ENCODE measurements around the gene SYNDIG1. TPM values are rescaled to one million over a fixed set of nuclear protein-coding genes. Genes with fewer than 3 reads are reported as not detected.

The SYNDIG1 gene
- polyA plus RNA-seq, 1 donor, result 4.1 TPM

DNA sequence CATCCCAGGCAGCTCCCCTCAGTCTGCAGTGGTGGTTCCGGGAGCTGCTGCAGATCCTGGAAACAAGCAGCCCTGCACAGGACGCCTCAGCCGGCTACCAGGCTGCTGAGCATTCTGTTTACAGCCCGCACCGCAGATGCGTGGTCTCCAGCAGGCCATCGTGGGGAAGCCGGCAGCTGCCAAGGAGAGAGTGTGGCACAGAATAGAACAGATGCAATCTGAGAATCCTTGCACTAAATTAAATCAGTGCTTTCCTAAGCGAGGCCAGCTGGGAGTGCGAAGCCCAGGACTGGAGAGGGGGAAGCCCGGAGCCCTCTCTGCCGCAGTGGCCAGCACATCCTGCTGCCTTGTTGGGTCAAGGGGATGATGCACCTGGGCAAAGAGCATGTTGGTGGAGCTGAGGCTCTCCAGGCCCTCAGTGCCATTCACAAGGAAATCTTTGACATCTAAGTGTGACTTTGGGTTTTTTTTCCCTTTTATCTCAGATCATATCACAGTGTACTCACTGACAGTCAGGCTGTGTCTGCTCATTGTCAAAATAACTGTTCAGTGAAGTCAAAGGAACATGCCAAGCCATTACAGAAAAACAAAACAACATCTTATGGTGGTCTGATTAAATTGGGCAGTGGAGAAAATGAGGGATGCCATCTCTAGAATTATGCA lies 118.1 kb downstream of the SYNDIG1 start:
- DNase-seq, result peak; percentile 19

GRCh38 chr20:24588047-24588635 lies 118.7 kb downstream of the SYNDIG1 start:
- no peak for DNase-seq

DNA sequence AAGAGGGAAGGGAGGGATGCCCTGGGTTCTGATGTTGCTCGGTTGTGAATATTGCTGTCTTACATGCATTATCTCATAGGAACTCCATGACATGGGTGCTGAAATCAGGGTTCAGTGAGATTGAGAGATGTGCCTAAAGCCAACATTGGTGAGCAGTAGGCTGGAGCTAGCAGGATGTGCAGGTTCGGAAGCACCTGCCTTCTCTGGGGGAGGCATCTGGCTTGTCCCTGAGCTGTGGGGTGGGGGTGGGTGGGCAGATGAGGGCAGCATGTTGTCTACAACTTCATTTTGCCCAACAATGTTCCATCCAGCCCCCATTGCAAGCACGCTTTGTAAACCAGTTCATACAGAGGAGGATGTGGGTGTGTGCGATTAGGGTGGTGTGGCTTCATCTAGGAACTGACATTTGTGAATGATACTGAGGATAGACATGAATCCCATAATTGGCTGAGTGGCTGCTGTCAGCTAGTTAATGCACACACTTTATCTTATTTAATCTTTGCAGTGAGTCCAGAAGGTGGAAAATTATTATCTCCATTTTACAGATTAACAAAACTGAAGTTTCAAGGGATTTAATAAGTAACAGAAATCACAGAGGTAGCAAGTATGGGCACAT lies 119.4 kb downstream of the SYNDIG1 start:
- no peak for DNase-seq

- no peak for DNase-seq
Observed at GRCh38 chr20:24589381-24589780, 120.0 kb downstream of the SYNDIG1 start.

DNA sequence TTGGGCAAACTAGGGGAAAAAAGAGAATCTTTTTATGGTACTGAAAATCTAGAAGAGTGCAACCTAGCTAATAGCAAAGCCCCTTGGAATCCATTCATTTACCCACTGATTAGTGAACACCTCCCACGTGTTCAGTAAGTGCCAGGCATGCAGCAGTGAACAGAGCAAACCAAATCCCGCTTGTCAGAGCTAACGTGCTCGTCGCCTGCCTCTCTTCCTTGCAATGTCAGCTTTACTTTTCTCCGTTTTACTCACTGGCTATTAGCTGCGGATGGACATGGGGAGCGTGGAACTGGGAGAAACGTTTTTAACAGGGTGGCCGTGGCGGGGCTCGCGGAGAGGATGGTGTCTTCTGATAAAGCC lies 120.4 kb downstream of the SYNDIG1 start:
- no peak for DNase-seq

DNA sequence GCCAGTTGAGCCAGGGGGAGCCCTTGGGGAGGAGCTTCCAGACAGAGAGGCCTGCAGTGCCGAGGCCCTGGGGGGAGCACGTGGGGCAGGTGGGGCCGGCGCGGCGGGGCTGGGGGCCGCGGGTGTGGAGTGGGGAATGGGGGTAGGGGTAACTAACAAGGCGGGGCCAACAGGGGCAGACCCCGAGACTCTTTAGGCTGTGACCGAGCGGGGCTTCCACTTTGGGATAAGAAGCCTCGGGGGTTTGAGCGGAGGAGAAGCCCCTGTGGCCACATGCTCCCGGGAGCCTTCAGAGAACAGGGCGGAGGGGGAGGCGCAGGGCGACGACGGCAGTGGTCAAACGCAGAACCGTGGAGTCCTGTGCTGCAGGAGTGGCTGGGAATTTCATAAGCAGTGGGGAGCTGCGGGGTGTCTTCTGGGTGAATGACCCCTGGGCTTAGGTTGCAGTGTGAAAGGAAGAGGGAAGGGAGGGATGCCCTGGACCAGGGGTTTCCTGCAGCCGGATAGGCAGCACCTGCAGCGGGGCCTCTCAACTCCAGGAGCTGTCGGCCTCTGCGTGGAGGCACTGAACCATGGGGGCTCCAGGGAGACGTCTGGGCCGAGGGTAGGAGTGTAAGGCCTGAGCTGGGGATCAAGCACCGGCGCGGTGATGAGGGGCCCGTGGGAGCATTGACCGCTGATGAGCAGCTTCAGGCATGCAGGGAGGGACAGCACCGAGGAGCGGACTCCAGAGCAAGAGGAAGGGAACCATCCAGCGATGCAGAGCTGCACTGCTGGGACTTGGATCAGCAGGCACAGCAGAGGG lies 121.0 kb downstream of the SYNDIG1 start:
- no peak for DNase-seq

DNA sequence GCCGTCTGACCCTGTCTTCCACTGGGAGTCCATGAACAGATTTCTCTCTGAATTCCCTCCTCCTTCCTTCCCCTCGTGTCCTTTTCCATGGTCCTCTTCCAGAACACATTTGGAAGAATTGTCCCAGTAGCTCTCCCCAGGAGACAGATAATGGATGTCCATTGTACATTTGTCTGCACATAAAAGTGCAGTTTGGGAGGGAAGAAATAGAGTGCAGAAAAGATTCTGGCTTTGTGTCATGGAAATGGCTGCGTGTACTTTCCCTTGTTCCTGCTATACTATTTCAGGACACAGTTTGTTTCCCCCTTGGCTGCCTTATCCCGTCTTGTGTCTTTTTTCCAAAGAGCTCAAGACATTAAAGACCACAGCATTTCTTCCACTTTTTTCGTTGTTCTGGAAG lies 127.6 kb downstream of the SYNDIG1 start:
- DNase-seq, result peak; percentile 65

- DNase-seq, result no peak
Observed at GRCh38 chr20:24598346-24598745, 128.9 kb downstream of the SYNDIG1 start.

DNA sequence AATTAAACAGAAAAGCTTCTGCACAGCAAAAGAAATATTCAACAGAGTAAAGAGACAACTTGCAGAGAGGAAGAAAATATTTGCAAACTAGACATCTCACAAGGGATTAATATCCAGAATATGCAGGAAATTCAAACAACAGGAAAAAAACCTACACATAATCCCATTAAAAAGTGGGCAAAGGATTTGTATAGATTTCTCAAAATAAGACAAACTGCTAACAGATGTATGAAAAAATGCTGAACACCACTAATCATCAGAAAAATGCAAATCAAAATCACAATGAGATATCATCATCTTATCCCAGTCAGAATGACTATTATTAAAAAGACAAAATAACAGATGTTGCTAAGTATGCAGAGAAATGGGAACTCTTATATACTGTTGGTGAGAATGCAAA lies 129.6 kb downstream of the SYNDIG1 start:
- no peak for DNase-seq

DNA sequence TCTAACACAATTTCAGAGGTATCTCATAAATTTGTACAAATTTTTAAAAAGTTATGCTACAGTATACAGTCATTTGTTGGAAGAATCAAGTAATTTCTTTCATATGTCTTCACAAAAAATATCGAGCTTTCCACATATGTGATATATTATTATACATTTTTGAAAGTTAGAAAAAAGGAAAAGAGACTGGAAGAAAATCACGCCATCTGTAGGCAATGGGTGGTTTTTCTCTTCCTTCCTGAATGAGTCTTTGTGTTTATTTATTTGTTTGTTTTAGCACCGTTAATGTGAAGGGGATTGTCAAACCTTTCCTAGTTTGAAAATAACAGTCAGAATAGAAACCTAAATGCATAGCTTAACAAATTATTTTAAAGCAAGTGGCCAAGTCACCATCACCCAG lies 130.6 kb downstream of the SYNDIG1 start:
- no peak for DNase-seq

- no peak for DNase-seq
Observed at GRCh38 chr20:24603454-24603853, 134.0 kb downstream of the SYNDIG1 start.

GRCh38 chr20:24604966-24605665 lies 135.7 kb downstream of the SYNDIG1 start:
- no peak for DNase-seq

- DNase-seq, result no peak
Observed at GRCh38 chr20:24605937-24606455, 136.6 kb downstream of the SYNDIG1 start.

DNA sequence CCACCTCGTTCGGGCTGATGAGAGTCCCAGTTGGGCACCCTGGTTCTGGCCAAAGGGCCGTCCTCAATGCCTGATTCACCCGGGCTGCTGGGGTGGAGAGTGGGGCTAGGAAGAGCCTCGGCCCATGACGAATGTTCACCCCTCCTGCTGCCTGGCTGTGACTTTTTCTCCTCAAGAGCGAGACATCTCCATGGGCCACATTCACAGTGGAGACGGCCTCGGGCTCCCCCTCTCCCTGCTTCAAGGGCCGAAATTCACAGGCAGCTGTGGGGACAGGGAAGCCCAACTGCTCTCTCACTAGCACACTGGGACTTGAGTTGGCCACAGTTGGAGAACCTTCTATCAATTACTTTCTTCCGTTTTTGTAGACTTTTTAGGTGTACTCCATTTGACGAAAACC lies 138.0 kb downstream of the SYNDIG1 start:
- DNase-seq, result no peak

- no peak for DNase-seq
Observed at GRCh38 chr20:24608926-24609667, 139.7 kb downstream of the SYNDIG1 start.

DNA sequence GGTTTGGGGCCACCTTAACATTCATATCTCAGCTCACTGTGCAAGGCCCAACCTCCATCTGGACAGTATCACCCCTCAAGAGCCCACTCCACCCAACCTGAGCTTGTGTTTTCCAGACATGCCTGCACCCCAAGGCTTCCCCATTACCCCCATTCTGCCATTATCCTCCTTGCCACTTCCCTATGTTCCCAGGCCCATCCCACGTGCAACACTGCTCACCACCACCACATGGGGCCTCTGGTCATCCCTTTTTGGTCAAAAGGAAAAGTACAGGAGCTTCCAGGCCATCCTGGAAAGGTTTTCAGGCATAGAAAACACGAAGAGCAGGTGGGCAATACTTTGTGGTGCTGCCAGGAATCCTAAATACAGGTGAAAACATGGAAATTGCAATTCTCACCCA lies 140.3 kb downstream of the SYNDIG1 start:
- no peak for DNase-seq

- DNase-seq, result no peak
Observed at GRCh38 chr20:24610341-24611115, 141.1 kb downstream of the SYNDIG1 start.

- no peak for DNase-seq
Observed at GRCh38 chr20:24611360-24612140, 142.1 kb downstream of the SYNDIG1 start.

- no peak for DNase-seq
Observed at GRCh38 chr20:24612799-24613775, 143.7 kb downstream of the SYNDIG1 start.
